OCI-LY3 (cell line): ENCODE measurements around the gene P3R3URF.

ENCODE experiments used
- CTCF ChIP-seq: fragments of 200-600, 300-600 bp; sonication (generic); IDR thresholded peaks from 2 replicates; pipeline ENCODE4 v1.5.1; 2014; ENCODE audit warnings: antibody characterized with exemption, low read length, low read depth
- EZH2phosphoT487 ChIP-seq: fragments of 200-600 bp; shearing (Covaris generic); IDR thresholded peaks from 2 replicates; pipeline ENCODE4 v1.6.1; 2018; ENCODE audit warnings: antibody characterized with exemption, mixed run types, low read depth

- no peak for TF ChIP-seq CTCF
- no peak for TF ChIP-seq EZH2phosphoT487
Measured at GRCh38 chr1:46194641-46195193, 18.4 kb upstream of the P3R3URF start.
